Neural progenitor cell (in vitro differentiated cells): Measurements from ENCODE around the gene ZNF468. TPM values are rescaled to one million over a fixed set of nuclear protein-coding genes. Genes with fewer than 3 reads are reported as not detected.
"Not testable (repeated sequence)": the region's sequence is repeated elsewhere in the genome, so short reads cannot be mapped to it uniquely, and the experiment has no call there.

Experiments used
- DNase-seq: peaks from one replicate; pipeline ENCODE4 v3.0.0-alpha.2; 2016; ENCODE audit warnings: low spot score
- H2AFZ ChIP-seq: fragments of 200-600 bp; sonication (generic); replicated peaks from 2 replicates; pipeline ENCODE4 v1.6.1; 2016; ENCODE audit warnings: antibody characterized with exemption
- H3F3A ChIP-seq: fragments of 200-600 bp; sonication (generic); 2 replicates; pipeline ENCODE4 v1.6.1; 2016; ENCODE audit warnings: antibody characterized with exemption, low read depth
- H3K27ac ChIP-seq: fragments of 200-600 bp; sonication (generic); 2 replicates; pipeline ENCODE4 v1.5.1; 2016; ENCODE audit warnings: mild to moderate bottlenecking
- H3K27me3 ChIP-seq: fragments of 200-600 bp; sonication (generic); 2 replicates; pipeline ENCODE4 v1.6.1; 2016; ENCODE audit warnings: mild to moderate bottlenecking, moderate library complexity
- H3K36me3 ChIP-seq: fragments of 200-600 bp; sonication (generic); 2 replicates; pipeline ENCODE4 v1.5.1; 2016
- H3K4me1 ChIP-seq: fragments of 200-600 bp; sonication (generic); 2 replicates; pipeline ENCODE4 v1.6.1; 2016; ENCODE audit warnings: mixed run types
- H3K4me2 ChIP-seq: fragments of 200-600 bp; sonication (generic); 2 replicates; pipeline ENCODE4 v1.6.1; 2016
- H3K4me3 ChIP-seq: fragments of 200-600 bp; sonication (generic); 2 replicates; pipeline ENCODE4 v1.5.1; 2016
- H3K79me2 ChIP-seq: fragments of 200-600 bp; sonication (generic); 2 replicates; pipeline ENCODE4 v1.6.1; 2016; ENCODE audit warnings: low read depth
- H3K9ac ChIP-seq: fragments of 200-600 bp; sonication (generic); 2 replicates; pipeline ENCODE4 v1.6.1; 2016
- H3K9me3 ChIP-seq: fragments of 200-600 bp; sonication (generic); 2 replicates; pipeline ENCODE4 v1.5.1; 2016; ENCODE audit warnings: low read depth
- H4K20me1 ChIP-seq: fragments of 200-600 bp; sonication (generic); 2 replicates; pipeline ENCODE4 v1.6.1; 2016; ENCODE audit warnings: low read depth
- H3K27ac Mint-ChIP-seq: 3 replicates; pipeline ENCODE4 v1.8.0; 2021; ENCODE audit warnings: mixed read lengths
- H3K27me3 Mint-ChIP-seq: 2 replicates; pipeline ENCODE4 v1.8.0; 2022; ENCODE audit warnings: low read depth, mild to moderate bottlenecking, inconsistent platforms, moderate library complexity, mixed read lengths; ENCODE audit not compliant: insufficient read depth
- H3K36me3 Mint-ChIP-seq: 3 replicates; pipeline ENCODE4 v1.8.0; 2021; ENCODE audit warnings: mixed read lengths
- H3K4me1 Mint-ChIP-seq: 3 replicates; pipeline ENCODE4 v1.8.0; 2021; ENCODE audit warnings: mixed read lengths
- H3K4me3 Mint-ChIP-seq: 3 replicates; pipeline ENCODE4 v1.8.0; 2021; ENCODE audit warnings: mild to moderate bottlenecking, moderate library complexity, mixed read lengths
- H3K9me3 Mint-ChIP-seq: 3 replicates; pipeline ENCODE4 v1.8.0; 2020; ENCODE audit warnings: mixed read lengths
- EZH2 ChIP-seq: fragments of 200-600 bp; sonication (generic); IDR thresholded peaks from 2 replicates; pipeline ENCODE4 v1.6.1; 2017; ENCODE audit warnings: antibody characterized with exemption, mild to moderate bottlenecking, moderate library complexity
- EZH2phosphoT487 ChIP-seq: fragments of 200-600 bp; sonication (generic); IDR thresholded peaks from 2 replicates; pipeline ENCODE4 v1.6.1; 2017; ENCODE audit warnings: antibody characterized with exemption
- total RNA-seq: library from RNA; depleted of rRNA; stranded (reverse); fragments of >200 nt; gene quantifications from 2 replicates; pipeline ENCODE4 v1.2.3, GENCODE V29; 2015; ENCODE audit warnings: low replicate concordance
- TF ChIP-seq, protein P1 (sequence below): fragments of 200-600 bp; sonication (generic); IDR thresholded peaks from 2 replicates; pipeline ENCODE4 v1.5.1; 2017; ENCODE audit warnings: antibody characterized with exemption, mild to moderate bottlenecking

Gene ZNF468
- total RNA-seq, 1 donor from 2014 or later = 40.7 TPM

DNA sequence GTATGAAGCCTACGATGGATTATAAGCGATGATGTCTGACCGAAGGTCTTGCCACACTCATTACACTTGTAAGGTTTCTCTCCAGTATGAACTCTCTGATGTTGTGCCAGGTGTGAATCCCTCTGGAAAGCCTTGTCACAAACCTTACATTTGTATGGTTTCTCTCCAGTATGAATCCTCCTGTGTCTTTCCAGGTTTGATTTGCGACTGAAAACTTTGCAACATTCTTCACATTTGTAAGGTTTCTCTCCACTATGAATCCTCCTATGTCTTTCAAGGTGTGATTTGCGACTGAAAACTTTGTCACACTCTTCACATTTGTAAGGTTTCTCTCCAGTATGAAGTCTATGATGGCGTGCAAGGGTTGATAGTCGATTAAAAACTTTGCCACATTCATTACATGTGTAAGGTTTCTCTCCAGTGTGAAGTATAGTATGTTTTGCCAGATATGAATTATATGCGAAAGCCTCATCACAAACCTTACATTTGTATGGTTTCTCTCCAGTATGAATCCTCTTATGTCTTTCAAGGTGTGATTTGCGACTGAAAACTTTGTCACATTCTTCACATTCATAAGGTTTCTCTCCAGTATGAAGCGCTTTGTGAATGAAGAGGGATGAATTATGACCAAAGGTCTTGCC lies 16.5 kb downstream of the ZNF468 start:
- not testable (repeated sequence) for DNase-seq, H3K4me3 Mint-ChIP-seq, H3K4me3 ChIP-seq, H3K4me1 Mint-ChIP-seq, H3K9me3 ChIP-seq, H3K27me3 ChIP-seq, H2AFZ ChIP-seq, H3K27ac Mint-ChIP-seq, H3K9ac ChIP-seq, H3F3A ChIP-seq, H3K27ac ChIP-seq, H3K27me3 Mint-ChIP-seq, H3K4me2 ChIP-seq, H4K20me1 ChIP-seq, H3K79me2 ChIP-seq, H3K4me1 ChIP-seq
- Mint-ChIP-seq H3K36me3 (peaks cover 78% of the 10 kb centered on the region), H3K9me3 (peaks cover 67% of the 10 kb centered on the region)
- H3K36me3 ChIP-seq = peaks cover 47% of the 10 kb centered on the region

DNA sequence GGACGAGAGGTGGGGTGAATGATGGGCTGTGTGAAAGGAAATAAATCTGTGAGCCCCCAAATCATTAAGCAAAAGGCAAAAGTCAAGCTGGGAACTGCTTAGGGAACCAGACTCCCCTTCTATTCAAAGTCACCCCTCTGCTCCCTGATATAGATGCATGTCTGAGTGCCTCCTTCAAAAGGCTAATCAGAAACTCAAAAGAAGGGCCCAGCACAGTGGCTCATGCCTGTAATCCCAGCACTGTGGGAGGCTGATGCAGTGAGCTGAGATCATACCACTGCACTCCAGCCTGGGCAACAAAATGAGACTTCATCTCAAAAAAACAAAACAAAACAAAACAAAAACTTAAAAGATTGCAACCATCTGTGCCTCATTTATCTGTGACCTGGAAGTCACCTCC lies 23.1 kb downstream of the ZNF468 start:
- not testable (repeated sequence) for H3K27ac Mint-ChIP-seq, H3K9ac ChIP-seq, H3K4me2 ChIP-seq, H3K27me3 Mint-ChIP-seq, H3K79me2 ChIP-seq, H3K27me3 ChIP-seq, H3F3A ChIP-seq, H2AFZ ChIP-seq, H3K36me3 ChIP-seq, H4K20me1 ChIP-seq, DNase-seq, H3K4me3 Mint-ChIP-seq, H3K27ac ChIP-seq, H3K9me3 ChIP-seq, H3K4me1 ChIP-seq, H3K4me3 ChIP-seq, H3K4me1 Mint-ChIP-seq
- peaks cover 52% of the 10 kb centered on the region for H3K9me3 Mint-ChIP-seq
- H3K36me3 Mint-ChIP-seq = peaks cover 23% of the 10 kb centered on the region

DNA sequence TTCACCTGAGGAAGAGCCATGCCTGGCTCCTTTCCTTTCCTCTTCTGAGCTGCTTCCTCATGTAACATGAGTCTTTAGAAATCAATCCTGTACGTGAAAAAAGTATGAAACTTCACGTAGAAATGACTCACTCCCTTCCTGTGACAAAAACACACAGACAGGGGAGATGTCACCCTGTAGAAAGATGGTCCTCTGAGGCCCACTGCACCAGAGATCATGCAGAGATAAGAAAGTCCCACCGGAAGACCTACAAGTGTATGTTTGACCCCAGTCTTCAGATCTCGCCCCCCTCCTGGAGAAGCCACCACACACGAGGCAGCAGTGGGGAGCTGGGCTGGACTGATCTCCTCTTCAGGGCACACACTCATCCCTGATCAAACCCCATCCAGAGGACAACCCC lies 23.9 kb downstream of the ZNF468 start:
- not testable (repeated sequence) for DNase-seq, H4K20me1 ChIP-seq, H3K27me3 ChIP-seq, H3K4me3 ChIP-seq, H3K79me2 ChIP-seq, H2AFZ ChIP-seq, H3K4me2 ChIP-seq, H3K36me3 ChIP-seq, H3K27ac Mint-ChIP-seq, H3K4me1 Mint-ChIP-seq, H3K27me3 Mint-ChIP-seq, H3K9me3 ChIP-seq, H3F3A ChIP-seq, H3K4me3 Mint-ChIP-seq, H3K27ac ChIP-seq, H3K9ac ChIP-seq, H3K4me1 ChIP-seq
- Mint-ChIP-seq H3K9me3 (peaks cover 46% of the 10 kb centered on the region), H3K36me3 (peaks cover 21% of the 10 kb centered on the region)

DNA sequence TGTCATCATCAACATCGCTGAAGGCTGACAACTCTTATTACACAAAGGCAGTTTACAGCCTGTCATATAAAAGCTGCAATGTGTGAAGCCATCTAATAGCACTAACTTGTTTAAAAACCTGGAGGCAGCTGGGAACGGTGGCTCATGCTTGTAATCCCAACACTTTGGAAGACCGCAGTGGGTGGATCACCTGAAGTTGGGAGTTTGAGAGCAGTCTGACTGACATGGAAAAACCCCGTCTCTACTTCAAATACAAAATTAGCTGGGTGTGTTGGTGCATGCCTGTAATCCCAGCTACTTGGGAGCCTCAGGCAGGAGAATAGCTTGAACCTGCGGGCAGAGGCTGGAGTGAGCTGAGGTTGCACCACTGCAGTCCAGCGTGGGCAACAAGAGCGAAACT lies 27.6 kb downstream of the ZNF468 start:
- DNase-seq, H3K4me3 ChIP-seq, H3F3A ChIP-seq, H3K9me3 ChIP-seq, H3K27ac Mint-ChIP-seq, H3K79me2 ChIP-seq, H3K27ac ChIP-seq, H3K36me3 Mint-ChIP-seq, H3K4me1 Mint-ChIP-seq, H3K4me2 ChIP-seq, H3K36me3 ChIP-seq, H4K20me1 ChIP-seq, H3K27me3 ChIP-seq, H3K4me3 Mint-ChIP-seq, H3K27me3 Mint-ChIP-seq, H3K9ac ChIP-seq, H3K4me1 ChIP-seq, H2AFZ ChIP-seq: not testable (repeated sequence)
- H3K9me3 Mint-ChIP-seq = peaks cover 44% of the 10 kb centered on the region

DNA sequence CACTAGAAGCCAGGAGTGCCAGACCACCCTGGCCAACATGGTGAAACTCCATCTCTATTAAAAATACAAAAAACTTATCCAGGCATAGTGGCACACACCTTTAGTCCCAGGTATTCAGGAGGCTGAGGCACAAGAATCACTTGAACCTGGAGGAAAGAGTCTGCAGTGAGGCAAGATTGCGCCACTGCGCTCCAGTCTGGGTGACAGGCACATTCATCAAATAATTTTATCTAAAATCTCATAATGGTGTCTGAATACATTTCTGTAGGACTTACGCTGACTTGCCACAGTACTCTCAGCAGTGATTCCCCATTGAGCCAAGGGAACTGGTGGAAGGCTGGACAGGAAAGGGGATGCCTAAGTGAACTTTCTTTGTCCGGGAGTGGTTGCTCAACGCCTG lies 31.7 kb downstream of the ZNF468 start:
- no peak overlapping the region for H3K4me3 ChIP-seq
- no peak overlapping the region for H3K4me3 Mint-ChIP-seq

More for the DNA sequence above, 31.7 kb downstream of the ZNF468 start:
- TF ChIP-seq EZH2phosphoT487 = no peak
- TF ChIP-seq, protein P1, sequence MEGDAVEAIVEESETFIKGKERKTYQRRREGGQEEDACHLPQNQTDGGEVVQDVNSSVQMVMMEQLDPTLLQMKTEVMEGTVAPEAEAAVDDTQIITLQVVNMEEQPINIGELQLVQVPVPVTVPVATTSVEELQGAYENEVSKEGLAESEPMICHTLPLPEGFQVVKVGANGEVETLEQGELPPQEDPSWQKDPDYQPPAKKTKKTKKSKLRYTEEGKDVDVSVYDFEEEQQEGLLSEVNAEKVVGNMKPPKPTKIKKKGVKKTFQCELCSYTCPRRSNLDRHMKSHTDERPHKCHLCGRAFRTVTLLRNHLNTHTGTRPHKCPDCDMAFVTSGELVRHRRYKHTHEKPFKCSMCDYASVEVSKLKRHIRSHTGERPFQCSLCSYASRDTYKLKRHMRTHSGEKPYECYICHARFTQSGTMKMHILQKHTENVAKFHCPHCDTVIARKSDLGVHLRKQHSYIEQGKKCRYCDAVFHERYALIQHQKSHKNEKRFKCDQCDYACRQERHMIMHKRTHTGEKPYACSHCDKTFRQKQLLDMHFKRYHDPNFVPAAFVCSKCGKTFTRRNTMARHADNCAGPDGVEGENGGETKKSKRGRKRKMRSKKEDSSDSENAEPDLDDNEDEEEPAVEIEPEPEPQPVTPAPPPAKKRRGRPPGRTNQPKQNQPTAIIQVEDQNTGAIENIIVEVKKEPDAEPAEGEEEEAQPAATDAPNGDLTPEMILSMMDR = no peak
- TF ChIP-seq EZH2 = no peak
- Histone ChIP-seq H3K4me1 (no peaks in the 10 kb centered on the region), H4K20me1 (no peaks in the 10 kb centered on the region), H3K4me2 (no peak overlapping the region), H3K27ac (no peak overlapping the region), H3F3A (no peaks in the 10 kb centered on the region), H2AFZ (no peak overlapping the region), H3K36me3 (no peaks in the 10 kb centered on the region), H3K27me3 (no peaks in the 10 kb centered on the region), H3K79me2 (no peaks in the 10 kb centered on the region), H3K9ac (no peak overlapping the region), H3K9me3 (no peaks in the 10 kb centered on the region)
- Mint-ChIP-seq H3K4me1 (peaks cover 1% of the 10 kb centered on the region), H3K27me3 (peaks cover 3% of the 10 kb centered on the region), H3K36me3 (no peaks in the 10 kb centered on the region), H3K27ac (no peak overlapping the region), H3K9me3 (peaks cover 35% of the 10 kb centered on the region)
- no peak for DNase-seq
